ENCODE results near the gene JPH2. TPM values are rescaled to one million over a fixed set of nuclear protein-coding genes. Genes with fewer than 3 reads are reported as not detected.

Gene JPH2
- total and polyA plus RNA-seq, 10 of the 15 experiments (the other 5 are each of a cell fraction or from before 2014, with no cell fraction given), result 0.16 TPM; not detected in 9

DNA sequence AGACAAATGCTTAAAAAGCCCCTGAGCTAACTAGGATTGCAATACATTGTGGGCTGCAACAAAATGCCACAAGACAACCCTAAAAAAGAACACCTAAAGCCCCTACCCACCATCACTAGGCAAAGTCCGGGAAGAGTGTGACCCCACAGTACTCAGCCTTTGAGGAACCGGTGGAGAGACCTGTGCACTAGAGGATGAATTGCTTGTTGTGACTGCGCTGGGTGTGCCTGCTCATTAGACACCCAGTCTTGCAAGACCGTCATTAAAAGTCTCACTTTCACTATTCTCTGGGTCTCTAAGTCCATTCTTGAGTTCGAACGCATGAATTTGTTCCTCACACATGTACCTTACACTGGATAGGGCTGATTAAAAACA lies 88.7 kb downstream of the JPH2 start (continued):
- TF ChIP-seq, protein P1, sequence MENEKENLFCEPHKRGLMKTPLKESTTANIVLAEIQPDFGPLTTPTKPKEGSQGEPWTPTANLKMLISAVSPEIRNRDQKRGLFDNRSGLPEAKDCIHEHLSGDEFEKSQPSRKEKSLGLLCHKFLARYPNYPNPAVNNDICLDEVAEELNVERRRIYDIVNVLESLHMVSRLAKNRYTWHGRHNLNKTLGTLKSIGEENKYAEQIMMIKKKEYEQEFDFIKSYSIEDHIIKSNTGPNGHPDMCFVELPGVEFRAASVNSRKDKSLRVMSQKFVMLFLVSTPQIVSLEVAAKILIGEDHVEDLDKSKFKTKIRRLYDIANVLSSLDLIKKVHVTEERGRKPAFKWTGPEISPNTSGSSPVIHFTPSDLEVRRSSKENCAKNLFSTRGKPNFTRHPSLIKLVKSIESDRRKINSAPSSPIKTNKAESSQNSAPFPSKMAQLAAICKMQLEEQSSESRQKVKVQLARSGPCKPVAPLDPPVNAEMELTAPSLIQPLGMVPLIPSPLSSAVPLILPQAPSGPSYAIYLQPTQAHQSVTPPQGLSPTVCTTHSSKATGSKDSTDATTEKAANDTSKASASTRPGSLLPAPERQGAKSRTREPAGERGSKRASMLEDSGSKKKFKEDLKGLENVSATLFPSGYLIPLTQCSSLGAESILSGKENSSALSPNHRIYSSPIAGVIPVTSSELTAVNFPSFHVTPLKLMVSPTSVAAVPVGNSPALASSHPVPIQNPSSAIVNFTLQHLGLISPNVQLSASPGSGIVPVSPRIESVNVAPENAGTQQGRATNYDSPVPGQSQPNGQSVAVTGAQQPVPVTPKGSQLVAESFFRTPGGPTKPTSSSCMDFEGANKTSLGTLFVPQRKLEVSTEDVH (IDR thresholded peaks at IDR 0.05; ENCODE audit: low read depth, partially characterized antibody), result no peak
- TF ChIP-seq SRF (IDR thresholded peaks at IDR 0.05; ENCODE audit: low read depth in 2 of 2, low read length in 2 of 2), result no peak
- TF ChIP-seq NR2C1 (IDR thresholded peaks at IDR 0.05), result no peak
- TF ChIP-seq GABPA (IDR thresholded peaks at IDR 0.05; ENCODE audit: low read depth), result no peak

DNA sequence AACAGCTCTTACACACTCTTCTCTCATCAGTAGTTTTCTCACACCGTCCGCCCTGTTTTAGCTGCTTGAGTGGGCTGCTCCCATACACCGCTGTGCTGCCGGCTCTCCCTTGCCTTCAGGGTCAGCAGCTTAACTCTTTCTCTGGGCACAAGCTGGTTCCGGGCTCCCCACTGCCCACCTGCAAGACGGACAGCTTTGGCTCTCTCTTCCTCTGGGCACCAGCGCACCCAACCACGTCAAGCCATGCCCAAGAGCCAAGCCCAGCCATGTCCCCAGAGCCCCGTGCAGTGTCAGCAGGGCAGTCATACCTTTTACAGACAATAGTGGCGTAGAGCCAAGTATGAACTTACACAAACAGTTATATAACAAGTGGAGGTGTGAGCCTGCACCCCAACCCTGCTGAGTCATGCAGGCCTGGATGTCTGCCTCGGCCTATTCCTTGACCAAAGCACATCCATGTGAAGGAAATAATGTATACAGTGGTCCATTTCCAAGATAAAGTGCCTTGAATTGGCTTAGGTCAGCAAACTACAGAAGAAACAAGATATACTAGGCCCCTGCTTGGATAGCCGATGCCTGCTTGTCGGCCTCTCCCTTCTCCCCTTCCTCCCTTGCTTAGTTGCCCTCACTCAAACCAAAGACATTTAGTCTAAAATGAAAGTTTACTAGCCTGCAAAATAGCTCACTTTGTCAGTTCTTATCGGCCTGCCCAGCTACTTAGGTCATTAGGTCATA lies 89.3 kb downstream of the JPH2 start:
- Histone ChIP-seq H2AFZ (ENCODE audit: control insufficient read depth, low read depth, low read length) (no peak overlapping the region), H3K27ac (ENCODE audit: control insufficient read depth, insufficient read depth) (no peak overlapping the region), H4K20me1 (ENCODE audit: control insufficient read depth, insufficient read depth) (no peaks in the 10 kb centered on the region), H3K36me3 (ENCODE audit: control insufficient read depth in 2 of 2, insufficient read depth in 2 of 2, low read length in 1 of 2) (no peaks in the 10 kb centered on the region), H3K27me3 (replicated peaks in 1 of 2; ENCODE audit: control insufficient read depth in 2 of 2, insufficient read depth in 2 of 2, low read length in 1 of 2) (no peaks in the 10 kb centered on the region), H3K79me2 (ENCODE audit: control insufficient read depth, insufficient read depth, low read length) (no peaks in the 10 kb centered on the region), H3K4me1 (ENCODE audit: control insufficient read depth, insufficient read depth, low read length) (no peaks in the 10 kb centered on the region), H3K9me3 (replicated peaks; ENCODE audit: control insufficient read depth, insufficient read depth, low read length) (no peaks in the 10 kb centered on the region), H3K9ac (ENCODE audit: control insufficient read depth, insufficient read depth, low read length) (no peak overlapping the region), H3K4me3 (no peak overlapping the region), H3K4me2 (ENCODE audit: control insufficient read depth, insufficient read depth) (no peak overlapping the region)
- no peak for DNase-seq (ENCODE audit: low read depth, low spot score)
- TF ChIP-seq, protein P2, sequence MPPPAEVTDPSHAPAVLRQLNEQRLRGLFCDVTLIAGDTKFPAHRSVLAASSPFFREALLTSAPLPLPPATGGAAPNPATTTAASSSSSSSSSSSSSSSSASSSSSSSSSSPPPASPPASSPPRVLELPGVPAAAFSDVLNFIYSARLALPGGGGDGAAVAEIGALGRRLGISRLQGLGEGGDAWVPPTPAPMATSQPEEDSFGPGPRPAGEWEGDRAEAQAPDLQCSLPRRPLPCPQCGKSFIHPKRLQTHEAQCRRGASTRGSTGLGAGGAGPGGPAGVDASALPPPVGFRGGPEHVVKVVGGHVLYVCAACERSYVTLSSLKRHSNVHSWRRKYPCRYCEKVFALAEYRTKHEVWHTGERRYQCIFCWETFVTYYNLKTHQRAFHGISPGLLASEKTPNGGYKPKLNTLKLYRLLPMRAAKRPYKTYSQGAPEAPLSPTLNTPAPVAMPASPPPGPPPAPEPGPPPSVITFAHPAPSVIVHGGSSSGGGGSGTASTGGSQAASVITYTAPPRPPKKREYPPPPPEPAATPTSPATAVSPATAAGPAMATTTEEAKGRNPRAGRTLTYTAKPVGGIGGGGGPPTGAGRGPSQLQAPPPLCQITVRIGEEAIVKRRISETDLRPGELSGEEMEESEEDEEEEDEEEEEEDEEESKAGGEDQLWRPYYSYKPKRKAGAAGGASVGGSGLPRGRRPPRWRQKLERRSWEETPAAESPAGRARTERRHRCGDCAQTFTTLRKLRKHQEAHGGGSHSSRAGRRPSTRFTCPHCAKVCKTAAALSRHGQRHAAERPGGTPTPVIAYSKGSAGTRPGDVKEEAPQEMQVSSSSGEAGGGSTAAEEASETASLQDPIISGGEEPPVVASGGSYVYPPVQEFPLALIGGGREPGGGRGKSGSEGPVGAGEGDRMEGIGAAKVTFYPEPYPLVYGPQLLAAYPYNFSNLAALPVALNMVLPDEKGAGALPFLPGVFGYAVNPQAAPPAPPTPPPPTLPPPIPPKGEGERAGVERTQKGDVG (CRISPR knock-in tag; IDR thresholded peaks at IDR 0.05), result no peak
- TF ChIP-seq ZBED1 (IDR thresholded peaks at IDR 0.05; ENCODE audit: borderline replicate concordance) (no peak), SUPT20H (IDR thresholded peaks at IDR 0.05; ENCODE audit: borderline replicate concordance, control insufficient read depth, low read depth, low read length) (no peak), TARDBP (IDR thresholded peaks at IDR 0.05; ENCODE audit: borderline replicate concordance) (no peak), GABPA (IDR thresholded peaks at IDR 0.05; ENCODE audit: low read depth) (no peak), HDAC2 (IDR thresholded peaks at IDR 0.05) (no peak), CHD2 (IDR thresholded peaks at IDR 0.05; ENCODE audit: borderline replicate concordance, low read depth, low read length) (no peak)
- TF ChIP-seq, protein P3, sequence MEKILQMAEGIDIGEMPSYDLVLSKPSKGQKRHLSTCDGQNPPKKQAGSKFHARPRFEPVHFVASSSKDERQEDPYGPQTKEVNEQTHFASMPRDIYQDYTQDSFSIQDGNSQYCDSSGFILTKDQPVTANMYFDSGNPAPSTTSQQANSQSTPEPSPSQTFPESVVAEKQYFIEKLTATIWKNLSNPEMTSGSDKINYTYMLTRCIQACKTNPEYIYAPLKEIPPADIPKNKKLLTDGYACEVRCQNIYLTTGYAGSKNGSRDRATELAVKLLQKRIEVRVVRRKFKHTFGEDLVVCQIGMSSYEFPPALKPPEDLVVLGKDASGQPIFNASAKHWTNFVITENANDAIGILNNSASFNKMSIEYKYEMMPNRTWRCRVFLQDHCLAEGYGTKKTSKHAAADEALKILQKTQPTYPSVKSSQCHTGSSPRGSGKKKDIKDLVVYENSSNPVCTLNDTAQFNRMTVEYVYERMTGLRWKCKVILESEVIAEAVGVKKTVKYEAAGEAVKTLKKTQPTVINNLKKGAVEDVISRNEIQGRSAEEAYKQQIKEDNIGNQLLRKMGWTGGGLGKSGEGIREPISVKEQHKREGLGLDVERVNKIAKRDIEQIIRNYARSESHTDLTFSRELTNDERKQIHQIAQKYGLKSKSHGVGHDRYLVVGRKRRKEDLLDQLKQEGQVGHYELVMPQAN (conservative IDR thresholded peaks at IDR 0.05), result no peak
- TF ChIP-seq, protein P4, sequence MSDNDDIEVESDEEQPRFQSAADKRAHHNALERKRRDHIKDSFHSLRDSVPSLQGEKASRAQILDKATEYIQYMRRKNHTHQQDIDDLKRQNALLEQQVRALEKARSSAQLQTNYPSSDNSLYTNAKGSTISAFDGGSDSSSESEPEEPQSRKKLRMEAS (IDR thresholded peaks at IDR 0.05; ENCODE audit: low read depth, low read length), result no peak
- in situ Hi-C loops (cut with MboI) (no loop called here), intact Hi-C loops (cut with micrococcal nuclease; ENCODE audit: unreplicated experiment) (no loop called here)
- ChIA-PET CTCF (interaction anchor here (0.8 to 2.1 kb wide), 5 partner anchors 10 to 649 kb away, joined by 3 to 6 read pairs (median 5); no protein-coding TSS in a partner anchor), POLR2A (no interaction called here), SMC1A (ENCODE audit: uncharacterized antibody, unreplicated experiment) (interaction anchor here (0.9 to 1.4 kb wide), 2 partner anchors 9 to 649 kb away, joined by 3 to 4 read pairs; no protein-coding TSS in a partner anchor), RAD21 (ENCODE audit: unreplicated experiment) (interaction anchor here (1.8 kb wide), 1 partner anchor 17 kb away, joined by 5 read pairs; no protein-coding TSS in a partner anchor)
- BruUV-seq (replicated peaks), result no TSS peak
- no peak for ATAC-seq
- 48% methylated on average over 12 of the region's 14 CpGs for WGBS (ENCODE audit: insufficient coverage, insufficient replicate concordance, low lambda C conversion rate, missing lambda C conversion rate)
- FAIRE-seq, result no peak

Measured in GM12878 (cell line).